NCI-H69 (cell line): ENCODE measurements around the gene WIF1.

Experiments used
- DNase-seq: peaks from one replicate; lab custom pipeline; 2025; lab: John Stamatoyannopoulos, UW

Gene WIF1

DNA sequence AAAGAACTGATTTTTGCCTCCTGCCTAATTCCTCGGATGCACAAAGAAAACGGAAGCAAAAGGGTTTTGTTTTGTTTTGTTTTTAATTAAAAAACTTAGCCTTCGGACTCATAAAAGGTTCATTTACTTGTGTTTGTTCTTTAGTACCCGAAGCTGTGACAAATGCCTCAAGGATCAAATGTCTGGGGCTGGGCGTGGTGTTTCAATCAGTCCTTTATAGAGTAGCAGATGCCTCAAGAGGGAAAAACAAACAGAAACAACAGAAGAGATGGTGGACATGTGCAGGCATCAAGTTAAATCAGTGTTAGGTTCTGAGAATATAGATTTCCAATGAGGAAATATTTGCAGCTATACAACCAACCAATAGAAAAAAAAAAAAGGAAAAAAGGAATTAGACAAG lies 1.6 kb upstream of the WIF1 start:
- DNase-seq, result peak; percentile 63

- DNase-seq, result no peak
Observed at GRCh38 chr12:65121956-65122469, 908 bp upstream of the WIF1 start.

GRCh38 chr12:65119063-65119462 lies 2.0 kb downstream of the WIF1 start:
- no peak for DNase-seq

DNA sequence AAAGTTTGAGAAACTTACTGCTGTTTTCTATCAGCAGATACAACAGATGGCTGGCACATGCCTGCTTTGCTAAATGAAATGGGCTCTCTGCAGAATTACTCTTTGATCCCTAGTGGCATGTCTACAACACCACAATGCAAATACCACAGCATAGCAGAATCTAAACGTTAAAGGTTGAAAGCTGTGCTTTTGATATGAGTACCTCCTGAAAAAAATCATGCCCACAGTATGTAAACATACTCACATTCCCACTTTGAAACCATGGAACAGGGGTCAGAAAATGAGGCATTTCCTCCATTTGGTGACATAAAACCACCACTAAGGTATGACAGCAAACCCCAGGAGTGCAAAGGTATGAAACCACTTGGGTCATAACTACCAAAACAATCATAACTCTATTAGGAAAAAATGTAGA lies 7.5 kb downstream of the WIF1 start:
- no peak for DNase-seq

- DNase-seq, result no peak
Observed at GRCh38 chr12:65106948-65107347, 14.2 kb downstream of the WIF1 start.

GRCh38 chr12:65100140-65100539 lies 21.0 kb downstream of the WIF1 start:
- peak; percentile 11 for DNase-seq

- no peak for DNase-seq
Observed at GRCh38 chr12:65099182-65099581, 21.9 kb downstream of the WIF1 start.

DNA sequence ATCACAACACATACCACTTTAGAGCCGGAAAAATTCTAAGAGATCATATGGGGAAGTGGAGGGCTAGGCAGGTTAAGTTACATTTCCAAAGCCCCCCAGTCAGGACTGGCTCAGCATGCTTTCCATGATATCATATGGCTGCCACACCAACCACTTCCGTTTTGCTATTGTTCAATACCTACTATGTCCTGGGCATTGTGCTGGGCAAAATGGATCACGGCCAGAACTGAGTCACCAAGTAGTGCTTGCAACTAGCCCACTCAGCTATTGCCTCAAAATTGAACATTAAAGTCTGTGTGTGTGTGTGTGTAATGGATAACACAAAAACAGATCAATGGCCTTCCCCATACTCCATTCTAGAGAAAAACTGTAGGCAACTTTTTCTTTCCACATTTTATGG lies 22.7 kb downstream of the WIF1 start:
- DNase-seq, result no peak

DNA sequence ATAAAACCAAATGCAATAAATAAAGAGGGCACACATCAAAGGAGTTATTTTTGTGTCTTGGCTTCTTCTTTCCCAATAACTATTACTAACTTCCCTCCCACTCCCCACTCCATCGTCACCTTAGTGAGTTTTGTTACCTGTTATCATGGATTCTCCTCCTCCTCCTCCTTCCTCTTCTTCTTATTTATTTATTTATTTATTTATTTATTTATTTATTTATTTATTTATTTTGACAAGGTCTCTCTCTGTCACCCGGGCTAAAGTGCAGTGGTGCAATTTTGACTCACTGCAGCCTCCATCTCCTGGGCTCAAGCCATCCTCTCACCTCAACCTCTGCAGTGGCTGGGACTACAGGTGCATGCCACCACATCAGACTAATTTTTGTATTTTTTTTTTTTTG lies 26.4 kb downstream of the WIF1 start:
- no peak for DNase-seq

DNA sequence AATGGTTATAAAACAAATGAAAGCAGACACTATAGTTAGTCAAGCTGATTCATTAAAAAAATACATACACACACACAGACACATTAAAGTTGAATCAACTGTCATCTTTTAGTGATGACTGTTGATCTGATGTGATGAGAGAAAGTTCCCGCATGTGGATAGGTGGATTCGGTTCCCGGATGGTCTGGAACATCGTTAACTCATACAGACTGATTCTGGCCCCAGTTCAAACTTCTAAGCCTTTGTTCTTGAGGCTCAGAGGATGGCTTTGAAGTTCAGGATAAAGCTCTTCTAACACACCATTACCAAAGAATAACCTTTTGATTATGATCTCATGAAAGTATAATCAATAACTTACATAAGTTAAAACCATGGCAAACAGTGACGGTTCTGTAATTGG lies 27.5 kb downstream of the WIF1 start:
- no peak for DNase-seq

GRCh38 chr12:65090461-65090860 lies 30.6 kb downstream of the WIF1 start:
- no peak for DNase-seq

- DNase-seq, result no peak
Observed at GRCh38 chr12:65086236-65086635, 34.9 kb downstream of the WIF1 start.

- DNase-seq, result no peak
Observed at GRCh38 chr12:65084579-65084978, 36.5 kb downstream of the WIF1 start.

GRCh38 chr12:65083581-65083980 lies 37.5 kb downstream of the WIF1 start:
- DNase-seq, result no peak

DNA sequence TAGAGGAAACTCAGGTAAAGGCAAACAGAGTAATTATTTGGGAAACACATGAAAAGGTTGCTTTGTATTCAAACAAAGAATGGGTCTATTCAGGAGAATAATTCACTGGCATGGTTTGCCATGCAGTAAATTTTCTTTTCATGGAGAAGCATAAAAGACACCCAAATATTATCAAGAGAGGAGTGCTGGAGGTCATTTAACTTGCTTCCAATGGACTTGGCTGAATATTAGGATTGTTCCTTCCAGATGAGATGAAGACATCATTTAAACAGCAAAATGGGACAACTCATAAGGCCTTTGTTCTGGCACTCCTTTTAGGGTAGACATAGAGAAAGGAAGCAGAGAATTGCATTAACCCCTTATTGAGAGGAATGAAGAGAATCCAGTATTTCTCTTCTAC lies 38.7 kb downstream of the WIF1 start:
- peak; percentile 77 for DNase-seq

GRCh38 chr12:65081496-65081895 lies 39.6 kb downstream of the WIF1 start:
- DNase-seq, result peak; percentile 6

DNA sequence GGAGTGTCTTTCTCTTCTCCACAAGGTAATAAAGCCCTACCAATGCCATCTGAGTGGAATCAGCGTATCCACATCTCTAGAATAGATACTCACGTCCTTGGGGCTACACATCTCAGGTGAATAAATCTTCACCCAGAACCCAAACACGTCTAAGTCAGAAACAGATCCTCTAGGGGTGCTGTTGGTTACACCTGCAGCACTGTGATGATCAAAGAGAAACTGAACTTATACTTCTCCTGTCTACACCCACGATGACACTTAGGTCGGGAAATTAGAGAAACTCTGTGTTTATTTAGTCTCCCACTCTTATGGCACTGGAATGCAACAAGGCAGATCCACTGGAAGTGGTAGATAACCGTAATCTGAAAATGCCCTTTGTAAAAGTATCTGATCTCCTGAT lies 46.2 kb downstream of the WIF1 start:
- no peak for DNase-seq

GRCh38 chr12:65069336-65069735 lies 51.8 kb downstream of the WIF1 start:
- DNase-seq, result no peak

DNA sequence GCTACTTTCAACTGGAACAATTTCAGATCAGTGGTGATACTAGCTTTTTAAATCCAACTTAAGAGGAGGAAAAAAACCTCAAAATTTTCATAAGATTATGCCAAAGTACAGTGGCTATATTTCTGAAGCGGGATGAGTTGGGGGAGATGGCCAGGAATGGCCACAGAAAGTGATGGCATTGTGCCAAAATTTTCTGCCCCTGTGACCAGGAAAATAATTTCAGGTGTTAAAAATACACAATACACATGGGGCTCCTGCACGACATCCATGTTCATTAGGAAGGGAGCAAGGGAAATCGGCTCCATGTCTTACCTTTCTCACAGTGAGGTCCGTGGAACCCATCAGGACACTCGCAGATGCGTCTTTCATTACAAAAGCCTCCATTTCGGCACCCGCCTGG lies 53.7 kb downstream of the WIF1 start:
- no peak for DNase-seq

GRCh38 chr12:65055859-65056258 lies 65.2 kb downstream of the WIF1 start:
- DNase-seq, result no peak

- DNase-seq, result peak; percentile 1
Observed at GRCh38 chr12:65051218-65051617, 69.9 kb downstream of the WIF1 start.

DNA sequence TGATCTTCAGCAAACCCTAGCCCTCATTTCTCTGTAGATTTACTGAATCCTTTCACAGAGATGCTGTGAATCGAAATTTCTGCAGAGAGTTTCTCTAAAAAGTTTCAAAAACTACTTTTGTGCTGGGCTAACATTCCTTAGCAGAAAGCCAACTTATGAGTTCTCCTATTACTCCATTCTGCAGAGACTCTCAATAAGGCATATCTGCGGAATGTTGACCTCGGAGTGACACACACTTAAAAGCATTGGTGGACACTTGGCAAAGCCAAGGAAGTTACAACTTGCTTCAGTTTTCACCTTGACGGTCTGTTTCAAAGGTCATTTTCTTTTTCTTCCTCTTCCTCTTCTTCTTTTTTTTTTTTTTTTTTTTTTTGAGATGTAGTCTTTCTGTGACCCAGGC lies 75.8 kb downstream of the WIF1 start:
- DNase-seq, result no peak

- DNase-seq, result no peak
Observed at GRCh38 chr12:65039301-65039700, 81.8 kb downstream of the WIF1 start.

DNA sequence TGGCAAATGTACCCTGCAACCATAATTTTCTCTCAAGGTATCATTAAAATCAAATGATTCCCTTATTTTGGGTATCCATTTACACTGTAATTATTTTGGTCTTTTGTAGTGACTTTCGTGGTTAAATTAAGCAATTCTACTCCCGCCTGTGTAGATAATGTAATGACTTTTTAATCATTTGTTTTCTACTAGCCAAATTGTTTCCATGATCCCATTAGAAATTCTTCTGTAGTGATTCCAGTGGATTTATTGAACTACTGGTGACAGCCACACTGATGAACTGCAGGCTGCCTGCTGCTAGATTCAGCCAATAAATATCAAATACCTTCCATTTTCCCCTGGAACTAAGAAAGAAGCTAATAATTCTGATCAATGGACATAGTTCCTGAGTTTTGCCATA lies 96.0 kb downstream of the WIF1 start:
- DNase-seq, result peak; percentile 36

- no peak for DNase-seq
Observed at GRCh38 chr12:65023485-65023884, 97.6 kb downstream of the WIF1 start.
